Measurements from ENCODE around the gene BACE2.

- TF ChIP-seq CTCF (IDR thresholded peaks at IDR 0.05; ENCODE audit: insufficient read depth, low read length) (no peak), REST (IDR thresholded peaks at IDR 0.05; ENCODE audit: insufficient replicate concordance, low read depth) (no peak), POLR2AphosphoS5 (IDR thresholded peaks at IDR 0.05; ENCODE audit: low read depth) (no peak), SPI1 (IDR thresholded peaks at IDR 0.05; ENCODE audit: borderline replicate concordance, low read depth) (no peak), GABPA (IDR thresholded peaks at IDR 0.05; ENCODE audit: low read depth) (no peak)
Measured at GRCh38 chr21:41204736-41205135, 36.8 kb downstream of the BACE2 start.
